ENCODE data around the gene GPR183.

GPR183 gene

GRCh38 chr13:99265162-99265800, 41.9 kb downstream of the GPR183 start:
- DNase-seq (ENCODE audit: low read depth) = no peak
- no peak for TF ChIP-seq CTCF (conservative IDR thresholded peaks at IDR 0.05; ENCODE audit: control insufficient read depth, insufficient read depth, low read depth, low read length)

GRCh38 chr13:99264051-99264450, 43.1 kb downstream of the GPR183 start:
- no peak overlapping the region for H3K4me3 ChIP-seq (ENCODE audit: control insufficient read depth, low read depth, low read length)
- DNase-seq (ENCODE audit: low read depth) = no peak
- TF ChIP-seq CTCF (conservative IDR thresholded peaks at IDR 0.05; ENCODE audit: control insufficient read depth, insufficient read depth, low read depth, low read length) = no peak

More at GRCh38 chr13:99265162-99265800, 41.9 kb downstream of the GPR183 start:
- H3K4me3 ChIP-seq (ENCODE audit: control insufficient read depth, low read depth, low read length) = no peak overlapping the region

GRCh38 chr13:99263126-99263785, 43.9 kb downstream of the GPR183 start:
- DNase-seq (ENCODE audit: low read depth) = no peak
- H3K4me3 ChIP-seq (ENCODE audit: control insufficient read depth, low read depth, low read length) = no peak overlapping the region
- TF ChIP-seq CTCF (conservative IDR thresholded peaks at IDR 0.05; ENCODE audit: control insufficient read depth, insufficient read depth, low read depth, low read length) = no peak

GRCh38 chr13:99261059-99261458, 46.1 kb downstream of the GPR183 start:
- no peak for DNase-seq (ENCODE audit: low read depth)
- no peak for TF ChIP-seq CTCF (conservative IDR thresholded peaks at IDR 0.05; ENCODE audit: control insufficient read depth, insufficient read depth, low read depth, low read length)
- no peak overlapping the region for H3K4me3 ChIP-seq (ENCODE audit: control insufficient read depth, low read depth, low read length)

- H3K4me3 ChIP-seq (ENCODE audit: control insufficient read depth, low read depth, low read length) = no peak overlapping the region
- no peak for TF ChIP-seq CTCF (conservative IDR thresholded peaks at IDR 0.05; ENCODE audit: control insufficient read depth, insufficient read depth, low read depth, low read length)
- DNase-seq (ENCODE audit: low read depth) = no peak
Measured at GRCh38 chr13:99260216-99260615, 47.0 kb downstream of the GPR183 start.

GRCh38 chr13:99258946-99259345, 48.3 kb downstream of the GPR183 start:
- H3K4me3 ChIP-seq (ENCODE audit: control insufficient read depth, low read depth, low read length) = no peak overlapping the region
- TF ChIP-seq CTCF (conservative IDR thresholded peaks at IDR 0.05; ENCODE audit: control insufficient read depth, insufficient read depth, low read depth, low read length) = no peak
- DNase-seq (ENCODE audit: low read depth) = no peak

All from fibroblast of mammary gland (primary cell).